Fibroblast of the aortic adventitia (primary cell): Measurements from ENCODE around the gene MIS18A. TPM values are rescaled to one million over a fixed set of nuclear protein-coding genes. Genes with fewer than 3 reads are reported as not detected.
"Not testable (repeated sequence)": the region's sequence is repeated elsewhere in the genome, so short reads cannot be mapped to it uniquely, and the experiment has no call there.

Experiments used
- DNase-seq: peaks from one replicate; pipeline ENCODE4 v3.0.0-alpha.2; 2010; ENCODE audit warnings: low read depth
- H3K4me3 ChIP-seq: 2 replicates; pipeline ENCODE4 v1.5.1; 2011; ENCODE audit warnings: low read depth, mild to moderate bottlenecking, control low read depth, low read length, moderate library complexity
- total RNA-seq: library from RNA; depleted of rRNA; stranded (reverse); fragments of >200 nt; gene quantifications from 2 replicates; pipeline ENCODE4 v1.2.3, GENCODE V29; 2012; ENCODE audit warnings: low replicate concordance
- TF ChIP-seq, protein P1 (sequence below): IDR thresholded peaks from 2 replicates; pipeline ENCODE4 v1.5.1; 2011; ENCODE audit warnings: mild to moderate bottlenecking, low read length, control low read depth, inconsistent platforms; ENCODE audit not compliant: insufficient read depth

MIS18A gene
- total RNA-seq, 1 donor, result 13.3 TPM

DNA sequence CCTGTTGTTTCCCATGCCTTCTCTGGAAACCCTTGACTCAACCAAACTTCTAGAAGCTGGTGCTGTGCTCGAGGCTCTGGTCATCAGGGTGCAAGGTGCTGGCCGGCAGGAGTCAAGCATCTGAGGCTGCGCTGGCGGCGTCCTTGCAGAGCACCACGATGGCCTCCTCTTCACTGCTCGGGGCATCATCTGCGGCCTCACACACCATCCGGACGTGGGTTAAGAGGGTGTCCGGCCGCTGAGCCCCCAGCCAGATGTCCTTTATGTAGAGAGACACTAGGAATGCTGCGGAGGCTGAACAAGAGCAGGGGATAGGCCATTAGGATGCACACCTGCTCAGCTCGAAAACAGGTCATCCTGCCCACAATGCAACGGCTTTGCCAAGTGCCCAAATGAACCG is 36.0 kb upstream of the MIS18A start:
- H3K4me3 ChIP-seq, result no peak overlapping the region
- DNase-seq, result no peak
- TF ChIP-seq, protein P1, sequence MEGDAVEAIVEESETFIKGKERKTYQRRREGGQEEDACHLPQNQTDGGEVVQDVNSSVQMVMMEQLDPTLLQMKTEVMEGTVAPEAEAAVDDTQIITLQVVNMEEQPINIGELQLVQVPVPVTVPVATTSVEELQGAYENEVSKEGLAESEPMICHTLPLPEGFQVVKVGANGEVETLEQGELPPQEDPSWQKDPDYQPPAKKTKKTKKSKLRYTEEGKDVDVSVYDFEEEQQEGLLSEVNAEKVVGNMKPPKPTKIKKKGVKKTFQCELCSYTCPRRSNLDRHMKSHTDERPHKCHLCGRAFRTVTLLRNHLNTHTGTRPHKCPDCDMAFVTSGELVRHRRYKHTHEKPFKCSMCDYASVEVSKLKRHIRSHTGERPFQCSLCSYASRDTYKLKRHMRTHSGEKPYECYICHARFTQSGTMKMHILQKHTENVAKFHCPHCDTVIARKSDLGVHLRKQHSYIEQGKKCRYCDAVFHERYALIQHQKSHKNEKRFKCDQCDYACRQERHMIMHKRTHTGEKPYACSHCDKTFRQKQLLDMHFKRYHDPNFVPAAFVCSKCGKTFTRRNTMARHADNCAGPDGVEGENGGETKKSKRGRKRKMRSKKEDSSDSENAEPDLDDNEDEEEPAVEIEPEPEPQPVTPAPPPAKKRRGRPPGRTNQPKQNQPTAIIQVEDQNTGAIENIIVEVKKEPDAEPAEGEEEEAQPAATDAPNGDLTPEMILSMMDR, result no peak

DNA sequence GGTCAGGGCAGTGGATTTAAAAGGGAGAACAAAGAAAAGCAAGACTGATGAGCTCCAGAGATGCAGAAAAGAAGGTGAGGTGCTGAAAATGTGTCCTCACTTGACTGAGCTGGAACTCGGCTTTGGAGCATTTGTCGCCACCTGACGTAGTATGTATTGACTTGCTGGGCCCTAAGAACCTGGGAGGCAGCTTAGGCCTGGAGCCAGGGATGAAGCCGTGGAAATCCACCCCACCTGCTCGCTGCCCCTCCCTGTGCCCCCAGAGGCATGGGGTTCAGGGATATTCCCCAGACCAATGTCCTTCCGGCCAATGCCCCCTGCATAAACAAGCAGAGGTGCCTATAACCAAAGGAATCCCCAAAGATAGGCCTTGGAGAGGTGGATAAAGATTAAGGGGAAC is 34.1 kb upstream of the MIS18A start:
- H3K4me3 ChIP-seq, result no peak overlapping the region
- no peak for DNase-seq
- TF ChIP-seq, protein P1, result no peak

DNA sequence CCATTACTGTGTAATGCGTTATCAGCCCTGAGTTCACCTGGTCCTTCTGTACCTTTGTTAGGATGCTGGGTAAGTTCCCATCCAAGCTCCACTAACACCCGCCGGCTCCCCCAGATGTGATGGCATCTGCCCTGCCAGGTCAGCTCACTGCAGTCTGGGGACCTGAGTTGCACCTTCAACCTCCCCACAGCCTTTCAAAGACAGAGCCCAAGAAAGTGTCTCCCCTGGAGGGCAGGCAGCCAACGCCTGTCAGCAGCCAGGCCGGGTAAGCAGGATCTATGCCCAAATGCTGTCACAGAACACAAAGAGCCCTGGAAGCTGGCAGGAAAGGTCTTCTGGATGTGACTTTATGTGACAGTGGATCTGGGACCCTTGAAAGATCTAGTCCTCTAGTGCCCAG is 33.5 kb upstream of the MIS18A start:
- DNase-seq, result no peak
- TF ChIP-seq, protein P1, result no peak
- H3K4me3 ChIP-seq, result no peak overlapping the region

DNA sequence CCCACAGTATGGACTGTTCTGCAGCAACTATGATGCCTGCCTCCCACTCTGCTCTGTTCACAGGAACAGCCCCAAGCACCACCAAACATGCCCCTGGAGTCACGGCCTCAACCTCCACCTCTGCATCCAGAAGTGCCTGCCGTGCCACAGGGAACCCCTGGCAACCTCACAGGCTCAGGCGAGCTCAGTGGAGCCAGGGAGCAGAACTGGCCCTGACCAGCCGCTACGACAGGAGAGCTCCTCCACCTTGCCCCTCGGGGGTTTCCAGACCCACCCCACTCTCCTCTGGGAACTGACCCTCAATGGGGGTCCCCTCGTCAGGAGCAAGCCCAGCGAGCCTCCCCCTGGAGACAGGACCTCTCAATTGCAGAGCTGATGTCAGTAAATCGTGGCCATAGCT is 32.8 kb upstream of the MIS18A start:
- TF ChIP-seq, protein P1, result no peak
- DNase-seq, result no peak

DNA sequence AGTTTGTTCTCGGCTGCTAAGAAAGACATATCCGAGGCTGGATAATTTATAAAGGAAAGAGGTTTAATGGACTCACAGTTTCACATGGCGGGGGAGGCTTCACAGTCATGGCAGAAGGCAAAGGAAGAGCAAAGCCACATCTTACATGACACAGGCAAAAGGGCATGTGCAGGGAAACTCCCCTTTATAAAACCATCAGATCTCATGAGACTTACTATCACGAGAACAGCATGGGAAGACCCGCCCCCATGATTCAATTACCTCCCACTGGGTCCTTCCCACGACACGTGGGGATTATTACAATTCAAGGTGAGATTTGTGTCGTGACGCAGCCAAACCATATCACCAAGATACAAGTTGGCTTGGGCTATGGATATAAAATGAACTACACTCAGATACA is 32.1 kb upstream of the MIS18A start:
- not testable (repeated sequence) for H3K4me3 ChIP-seq, DNase-seq

More for the DNA sequence above, 32.8 kb upstream of the MIS18A start:
- no peak overlapping the region for H3K4me3 ChIP-seq

DNA sequence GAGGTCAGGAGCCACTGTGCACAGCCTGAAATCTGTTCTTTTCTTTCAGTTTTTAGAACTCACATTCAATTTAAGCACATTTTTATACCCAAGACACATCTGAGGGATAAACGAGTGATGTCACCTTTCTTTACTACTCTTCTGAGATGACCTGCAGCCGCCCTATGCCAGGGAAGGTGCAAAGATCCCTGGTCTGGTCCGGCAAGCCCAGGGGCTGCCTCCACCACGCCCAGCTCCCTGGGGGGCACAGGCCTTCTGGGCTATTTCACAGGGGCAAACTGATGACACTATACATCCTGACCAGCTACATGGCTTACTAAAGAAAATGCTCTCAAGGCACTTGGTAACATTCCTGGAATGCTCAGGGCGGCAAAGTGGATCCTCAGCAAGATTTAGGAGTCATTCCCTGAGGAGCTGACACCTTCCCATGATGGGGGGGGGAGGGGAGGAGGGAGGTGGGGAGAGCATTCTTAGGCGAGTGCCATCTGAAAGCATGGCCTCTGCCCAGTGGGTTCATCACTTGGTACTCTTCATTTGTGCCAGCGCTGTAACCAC is 31.1 kb upstream of the MIS18A start:
- TF ChIP-seq, protein P1, result no peak
- H3K4me3 ChIP-seq, result no peak overlapping the region
- no peak for DNase-seq

GRCh38 chr21:32308696-32309095 is 29.8 kb upstream of the MIS18A start:
- TF ChIP-seq, protein P1, result no peak
- DNase-seq, result no peak
- H3K4me3 ChIP-seq, result no peak overlapping the region
